Breast epithelium (tissue), 4 donors: ENCODE measurements around the gene MS4A2. TPM values are rescaled to one million over a fixed set of nuclear protein-coding genes. Genes with fewer than 3 reads are reported as not detected.
"Not testable (repeated sequence)": the region's sequence is repeated elsewhere in the genome, so short reads cannot be mapped to it uniquely, and the experiment has no call there.

Experiments used
- DNase-seq, 2 donors: peaks; one replicate each; pipeline ENCODE4 v3.0.0-alpha.2; 2019; ENCODE audit warnings: low spot score in 2 of 2
- H3K27ac ChIP-seq, 2 donors: fragments of 200-600 bp; sonication (generic) in 1 of 2; one replicate each; pipeline ENCODE4 v1.5.1; 2016 to 2019; ENCODE audit warnings: mild to moderate bottlenecking in 1 of 2
- H3K27me3 ChIP-seq, 2 donors: fragments of 200-600 bp; sonication (generic) in 1 of 2; one replicate each; pipeline versions ENCODE4 v1.5.1 to v1.6.0; 2017 to 2019; ENCODE audit warnings: control low read depth in 1 of 2, mild to moderate bottlenecking in 1 of 2
- H3K36me3 ChIP-seq: fragments of 200-600 bp; one replicate; pipeline ENCODE4 v1.5.1; 2019
- H3K4me1 ChIP-seq, 2 donors: fragments of 200-600 bp; sonication (generic); one replicate each; pipeline ENCODE4 v1.5.1; 2016 to 2019; ENCODE audit warnings: control low read depth in 1 of 2
- H3K4me3 ChIP-seq, 3 donors: fragments of 200-600 bp; sonication (generic); 1 replicate in 2 of 3; 2 replicates in 1 of 3; pipeline ENCODE4 v1.5.1; 2016 to 2019; ENCODE audit warnings: mild to moderate bottlenecking in 3 of 3, moderate library complexity in 2 of 3
- H3K9me3 ChIP-seq, 2 donors: fragments of 200-600 bp; sonication (generic) in 1 of 2; one replicate each; pipeline ENCODE4 v1.5.1; 2016 to 2019; ENCODE audit warnings: control low read depth in 1 of 2
- CTCF ChIP-seq, 3 donors: fragments of 450-650 bp; IDR thresholded peaks; one replicate each; pipeline ENCODE4 v1.5.1; 2016 to 2017; ENCODE audit warnings: antibody characterized with exemption in 3 of 3, mild to moderate bottlenecking in 3 of 3, moderate library complexity in 3 of 3
- POLR2A ChIP-seq: fragments of 450-650 bp; IDR thresholded peaks from one replicate; pipeline ENCODE4 v1.6.1; 2016; ENCODE audit warnings: antibody characterized with exemption, mild to moderate bottlenecking, moderate library complexity
- POLR2AphosphoS5 ChIP-seq, 3 donors: sonication (generic); formaldehyde crosslinking; IDR thresholded peaks; one replicate each; pipeline ENCODE4 v1.6.1; 2017; ENCODE audit warnings: antibody characterized with exemption in 3 of 3
- intact Hi-C: fragments of 100-400 bp; cut with DNase I; formaldehyde crosslinking; loops from one replicate; pipeline ENCODE4 v1.15.1; 2023; ENCODE audit warnings: low total_unique reads
- total RNA-seq, 3 donors: library from RNA; depleted of rRNA; stranded (reverse); fragments of >200 nt; gene quantifications; one replicate each; pipeline ENCODE4 v1.1.0, GENCODE V29; 2016

MS4A2 gene
- total RNA-seq, 3 donors from 2014 or later, result 0.66 to 7.8 (median 0.73) TPM

- no peak for DNase-seq
- H3K4me3 ChIP-seq, result no peak overlapping the region
- no peak overlapping the region for H3K27ac ChIP-seq
- no peaks in the 10 kb centered on the region for H3K27me3 ChIP-seq
- H3K9me3 ChIP-seq, result no peaks in the 10 kb centered on the region
- no peaks in the 10 kb centered on the region for H3K36me3 ChIP-seq
- TF ChIP-seq CTCF (IDR thresholded peaks at IDR 0.05) (no peak), POLR2AphosphoS5 (IDR thresholded peaks at IDR 0.05) (no peak), POLR2A (no peak)
- no peaks in the 10 kb centered on the region for H3K4me1 ChIP-seq
- intact Hi-C loops, result no loop called here
Measured at GRCh38 chr11:60100516-60100915, 12.1 kb downstream of the MS4A2 start.

DNA sequence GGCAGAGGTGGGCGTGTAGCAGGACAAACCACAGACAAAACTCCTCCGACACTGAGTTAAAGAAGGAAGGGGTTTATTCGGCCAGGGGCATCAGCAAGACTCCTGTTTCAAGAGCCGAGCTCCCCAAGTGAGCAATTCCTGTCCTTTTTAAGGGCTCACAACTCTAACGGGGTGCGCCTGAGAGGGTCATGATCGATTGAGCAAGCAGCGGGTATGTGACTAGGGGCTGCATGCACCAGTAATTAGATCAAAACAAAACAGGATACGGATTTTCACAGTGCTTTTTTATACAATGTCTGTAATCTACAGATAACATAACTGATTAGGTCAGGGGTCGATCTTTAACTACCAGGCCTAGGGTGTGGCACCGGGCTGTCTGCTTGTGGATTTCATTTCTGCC lies 12.9 kb downstream of the MS4A2 start:
- H3K36me3 ChIP-seq, DNase-seq, H3K27ac ChIP-seq, H3K27me3 ChIP-seq, intact Hi-C loops, H3K4me3 ChIP-seq, H3K9me3 ChIP-seq, H3K4me1 ChIP-seq: not testable (repeated sequence)

GRCh38 chr11:60104471-60105115 lies 16.1 kb downstream of the MS4A2 start:
- H3K9me3 ChIP-seq, H3K4me1 ChIP-seq, H3K27me3 ChIP-seq, DNase-seq, H3K36me3 ChIP-seq, H3K4me3 ChIP-seq, intact Hi-C loops, H3K27ac ChIP-seq: not testable (repeated sequence)

GRCh38 chr11:60108631-60109030 lies 20.2 kb downstream of the MS4A2 start:
- H3K9me3 ChIP-seq, H3K4me1 ChIP-seq, H3K36me3 ChIP-seq, H3K27ac ChIP-seq, H3K27me3 ChIP-seq, H3K4me3 ChIP-seq, intact Hi-C loops, DNase-seq: not testable (repeated sequence)

- no peak overlapping the region for H3K27ac ChIP-seq
- no peak for TF ChIP-seq POLR2A
- TF ChIP-seq POLR2AphosphoS5 (IDR thresholded peaks at IDR 0.05), result no peak
- TF ChIP-seq CTCF (IDR thresholded peaks at IDR 0.05), result no peak
- H3K4me3 ChIP-seq, result no peak overlapping the region
- no peaks in the 10 kb centered on the region for H3K27me3 ChIP-seq
- no peak for DNase-seq
- no peaks in the 10 kb centered on the region for H3K36me3 ChIP-seq
- intact Hi-C loops, result no loop called here
- H3K9me3 ChIP-seq, result no peaks in the 10 kb centered on the region
- no peaks in the 10 kb centered on the region for H3K4me1 ChIP-seq
Measured at GRCh38 chr11:60111793-60112192, 23.3 kb downstream of the MS4A2 start.

DNA sequence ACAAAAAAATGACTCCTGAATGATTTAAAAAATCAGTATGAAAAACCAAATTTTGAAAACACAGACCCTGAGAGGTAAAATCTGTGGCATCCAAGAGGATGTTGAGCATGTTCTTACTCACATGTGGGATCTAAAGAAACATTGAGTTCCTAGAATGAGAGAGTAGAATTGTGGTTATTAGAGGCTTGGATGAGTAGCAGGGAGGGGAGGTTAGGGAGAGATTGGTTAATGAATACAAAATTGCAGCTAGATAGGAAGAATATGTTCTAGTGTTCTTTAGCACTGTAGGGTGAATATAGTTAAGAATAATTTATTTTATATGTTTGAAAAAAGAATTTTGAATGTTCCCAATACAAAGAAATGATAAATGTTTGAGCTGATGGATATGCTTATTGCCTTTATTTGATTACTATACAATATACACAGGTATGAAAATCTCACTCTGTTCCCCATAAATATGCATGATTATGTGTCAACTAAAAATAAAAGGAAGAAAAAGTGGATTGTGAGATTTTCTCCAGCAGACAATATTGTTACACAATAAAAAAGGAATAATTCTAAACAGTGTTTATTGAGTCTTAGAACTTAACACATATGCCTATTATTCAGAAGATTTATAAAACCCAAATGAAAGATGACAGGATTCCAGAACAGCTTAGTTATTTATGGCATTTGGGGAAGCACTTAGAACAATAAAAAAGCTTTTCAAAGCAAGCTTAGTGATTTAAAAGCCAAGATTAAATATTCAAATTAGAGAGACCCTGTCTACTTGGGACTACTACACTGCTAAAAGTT lies 28.7 kb downstream of the MS4A2 start:
- no peak for TF ChIP-seq CTCF (IDR thresholded peaks at IDR 0.05)
- no peak for TF ChIP-seq POLR2A
- no peak for TF ChIP-seq POLR2AphosphoS5 (IDR thresholded peaks at IDR 0.05)
- no peaks in the 10 kb centered on the region for H3K36me3 ChIP-seq
- no peaks in the 10 kb centered on the region for H3K9me3 ChIP-seq
- no peak overlapping the region for H3K4me3 ChIP-seq
- no peak for DNase-seq
- H3K4me1 ChIP-seq, result no peaks in the 10 kb centered on the region
- no peak overlapping the region for H3K27ac ChIP-seq
- intact Hi-C loops, result no loop called here
- no peaks in the 10 kb centered on the region for H3K27me3 ChIP-seq
